CD4-positive, alpha-beta T cell treated with Interleukin-10 for 1 hour (primary cell): Measurements from ENCODE around the gene ING1.
"Not testable (repeated sequence)": the region's sequence is repeated elsewhere in the genome, so short reads cannot be mapped to it uniquely, and the experiment has no call there.

Source experiments
- DNase-seq: peaks from one replicate; pipeline ENCODE4 v3.0.0-alpha.2; 2020

ING1 gene

DNA sequence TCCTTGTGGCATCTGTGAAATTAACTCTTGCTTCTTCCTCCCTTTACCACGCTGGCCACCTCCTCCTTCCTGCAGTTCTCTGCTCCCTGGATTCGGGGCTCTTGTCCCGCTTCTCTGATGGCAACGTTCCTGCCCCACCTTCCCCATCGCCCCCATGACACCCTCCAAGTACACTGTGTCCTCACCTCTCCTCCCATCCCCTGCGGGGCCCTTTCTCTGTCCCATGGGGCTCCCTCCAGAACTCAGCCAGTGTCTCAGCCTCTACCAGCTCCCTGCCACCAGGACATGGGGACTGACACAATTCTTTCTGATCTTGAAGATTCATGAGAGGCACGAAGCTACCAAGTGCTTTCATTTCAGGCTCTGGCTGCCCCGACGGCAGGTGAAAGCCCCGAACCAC lies 16.7 kb upstream of the ING1 start:
- no peak for DNase-seq

DNA sequence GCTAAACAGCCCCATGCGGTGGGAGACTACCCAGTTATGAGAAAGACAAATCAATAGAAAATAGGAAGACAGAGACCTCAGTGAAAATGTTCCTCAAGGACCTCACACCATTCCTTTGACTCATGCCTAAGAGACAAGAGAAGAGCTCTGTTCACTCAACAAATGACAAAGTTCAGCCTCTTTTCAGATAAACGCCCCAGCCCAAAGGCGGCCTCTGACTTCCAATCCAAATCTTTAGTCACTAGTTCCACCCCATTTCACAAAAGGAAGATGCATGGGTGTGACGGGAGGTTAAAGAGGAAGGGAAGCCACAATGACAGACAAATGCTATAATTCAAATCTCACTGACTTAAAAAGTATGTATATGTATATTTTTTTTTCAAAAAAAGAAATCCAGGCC lies 15.7 kb upstream of the ING1 start:
- DNase-seq, result no peak

DNA sequence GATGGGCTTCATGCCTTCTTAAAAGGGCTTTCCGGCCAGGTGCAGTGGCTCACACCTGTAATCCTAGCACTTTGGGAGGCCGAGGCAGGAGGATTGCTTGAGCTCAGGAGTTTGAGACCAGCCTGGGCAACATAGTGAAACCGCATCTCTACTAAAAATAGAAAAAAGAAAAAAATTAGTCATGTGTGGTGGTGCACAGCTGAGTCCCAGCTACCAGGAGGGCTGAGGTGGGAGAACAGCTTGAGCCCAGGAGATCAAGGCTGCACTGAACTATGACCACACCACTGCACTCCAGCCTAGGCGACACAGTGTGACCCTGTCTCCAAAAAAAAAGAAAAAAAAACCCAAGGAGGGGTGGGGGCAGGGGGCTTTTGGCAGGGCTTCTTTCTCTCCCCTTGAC lies 14.8 kb upstream of the ING1 start:
- DNase-seq, result no peak

DNA sequence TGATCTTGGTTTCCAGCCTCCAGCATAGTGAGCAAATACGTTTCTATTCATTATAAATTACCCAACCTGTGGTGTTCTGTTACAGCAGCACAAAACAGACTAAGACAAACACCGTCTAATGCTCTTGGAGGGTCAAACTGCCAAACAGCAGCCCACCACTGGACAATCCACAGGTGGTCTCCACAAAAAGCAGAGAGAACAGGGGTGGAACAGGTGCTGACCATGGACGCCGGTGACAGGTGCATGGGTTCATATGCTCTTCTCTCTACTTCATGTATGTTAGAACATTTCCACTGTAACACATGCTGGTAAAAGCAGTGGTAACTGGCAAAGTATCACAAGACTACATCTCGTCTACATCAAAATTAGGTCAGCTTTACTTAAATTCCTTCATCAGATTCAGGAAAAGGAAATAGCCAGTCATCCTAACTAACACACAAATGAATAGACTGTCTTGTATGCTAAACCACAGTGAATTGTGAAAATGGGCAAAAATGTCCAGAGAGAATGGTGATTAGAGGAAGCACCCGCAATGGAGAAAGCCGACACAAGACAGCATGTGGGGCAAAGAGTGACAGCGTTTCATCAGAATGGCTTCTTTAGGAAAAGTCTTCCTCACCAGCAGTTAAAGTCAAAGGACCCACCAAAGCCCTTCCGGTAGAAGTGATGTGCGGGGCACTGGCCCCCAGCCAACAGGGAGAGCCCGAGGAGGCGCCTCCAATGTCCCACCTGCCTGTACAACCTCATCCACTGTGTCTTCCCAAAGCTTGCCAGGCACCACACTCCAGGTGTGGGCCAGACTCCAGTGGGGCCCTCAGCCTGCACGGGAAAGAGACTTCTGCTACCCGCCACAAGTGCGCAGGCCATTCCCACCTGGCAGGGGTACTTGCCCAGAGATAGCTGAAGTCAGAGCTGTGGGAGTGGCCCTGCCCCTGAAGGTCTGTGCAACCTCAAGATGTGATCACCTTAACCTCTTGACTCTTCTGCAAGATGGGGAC lies 14.1 kb upstream of the ING1 start:
- no peak for DNase-seq

DNA sequence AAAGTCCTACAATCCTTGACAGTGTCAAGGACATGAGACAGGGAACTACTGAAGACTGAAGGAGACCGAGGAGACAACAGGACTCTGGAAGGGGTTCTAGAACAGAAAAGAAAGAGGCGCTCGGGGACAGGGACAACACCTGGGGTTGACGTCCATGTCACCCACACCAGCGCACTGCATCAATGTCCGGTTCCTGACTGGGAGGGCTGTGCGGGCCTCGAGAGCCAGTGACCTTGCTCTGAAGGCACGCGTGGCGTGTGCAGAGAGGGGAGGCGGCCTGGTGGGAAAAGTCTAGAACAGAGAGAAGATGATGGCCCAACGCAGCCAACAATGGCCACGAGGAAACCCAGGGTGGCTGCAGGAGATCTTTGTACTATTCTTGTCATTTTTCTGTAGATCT lies 13.3 kb upstream of the ING1 start:
- DNase-seq, result no peak

DNA sequence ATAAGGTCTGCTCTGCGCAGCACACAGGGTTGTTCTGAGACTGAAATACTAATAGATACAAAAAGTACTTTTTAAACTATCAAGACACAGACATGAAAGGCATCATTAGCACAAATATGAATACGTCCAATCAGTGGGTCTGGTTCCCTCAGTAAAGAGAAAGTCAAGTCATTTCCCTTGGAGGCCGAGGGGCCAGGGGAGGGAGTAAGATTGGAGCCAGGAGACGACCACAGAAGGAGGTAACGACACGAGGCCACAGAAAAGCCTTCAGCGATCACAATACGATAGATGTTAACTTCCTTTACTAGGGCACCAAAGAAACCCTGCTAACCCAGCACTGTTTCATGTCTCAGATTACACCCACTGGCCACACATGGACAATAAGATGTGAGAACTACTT lies 12.9 kb upstream of the ING1 start:
- DNase-seq, result no peak

DNA sequence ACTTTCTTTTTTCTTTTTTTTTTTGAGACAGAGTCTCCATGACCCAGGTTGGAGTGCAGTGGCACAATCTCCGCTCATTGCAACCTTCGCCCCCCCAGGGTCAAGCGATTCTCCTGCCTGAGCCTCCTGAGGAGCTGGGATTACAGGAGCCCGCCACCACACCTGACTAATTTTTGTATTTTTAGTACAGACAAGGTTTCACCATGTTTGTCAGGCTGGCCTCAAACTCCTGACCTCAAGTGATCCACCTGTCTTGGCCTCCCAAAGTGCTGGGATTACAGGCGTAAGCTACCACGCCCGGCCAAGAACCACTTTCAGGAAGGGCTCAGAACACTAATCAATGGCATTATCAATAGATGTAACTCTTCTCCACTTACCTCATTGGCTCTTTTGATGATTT lies 12.4 kb upstream of the ING1 start:
- not testable (repeated sequence) for DNase-seq

DNA sequence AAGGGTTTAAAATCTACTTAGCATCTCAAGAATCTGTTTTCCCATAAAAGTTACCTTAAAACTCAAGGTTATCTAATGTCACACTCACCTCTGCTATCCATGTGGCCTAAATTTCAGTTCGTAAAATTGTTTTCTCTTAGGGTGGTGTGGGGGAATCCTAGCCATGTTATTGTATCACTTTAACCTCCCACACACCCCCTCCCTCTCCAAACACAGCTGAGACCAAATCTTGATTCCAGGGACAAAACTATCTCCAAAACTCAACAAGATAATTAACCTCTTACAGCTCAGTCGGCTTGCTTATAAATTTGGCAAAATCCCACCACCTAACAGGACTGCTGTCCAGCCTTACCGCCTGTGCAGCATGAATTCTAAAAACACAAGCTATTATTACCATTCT lies 11.4 kb upstream of the ING1 start:
- DNase-seq, result no peak

DNA sequence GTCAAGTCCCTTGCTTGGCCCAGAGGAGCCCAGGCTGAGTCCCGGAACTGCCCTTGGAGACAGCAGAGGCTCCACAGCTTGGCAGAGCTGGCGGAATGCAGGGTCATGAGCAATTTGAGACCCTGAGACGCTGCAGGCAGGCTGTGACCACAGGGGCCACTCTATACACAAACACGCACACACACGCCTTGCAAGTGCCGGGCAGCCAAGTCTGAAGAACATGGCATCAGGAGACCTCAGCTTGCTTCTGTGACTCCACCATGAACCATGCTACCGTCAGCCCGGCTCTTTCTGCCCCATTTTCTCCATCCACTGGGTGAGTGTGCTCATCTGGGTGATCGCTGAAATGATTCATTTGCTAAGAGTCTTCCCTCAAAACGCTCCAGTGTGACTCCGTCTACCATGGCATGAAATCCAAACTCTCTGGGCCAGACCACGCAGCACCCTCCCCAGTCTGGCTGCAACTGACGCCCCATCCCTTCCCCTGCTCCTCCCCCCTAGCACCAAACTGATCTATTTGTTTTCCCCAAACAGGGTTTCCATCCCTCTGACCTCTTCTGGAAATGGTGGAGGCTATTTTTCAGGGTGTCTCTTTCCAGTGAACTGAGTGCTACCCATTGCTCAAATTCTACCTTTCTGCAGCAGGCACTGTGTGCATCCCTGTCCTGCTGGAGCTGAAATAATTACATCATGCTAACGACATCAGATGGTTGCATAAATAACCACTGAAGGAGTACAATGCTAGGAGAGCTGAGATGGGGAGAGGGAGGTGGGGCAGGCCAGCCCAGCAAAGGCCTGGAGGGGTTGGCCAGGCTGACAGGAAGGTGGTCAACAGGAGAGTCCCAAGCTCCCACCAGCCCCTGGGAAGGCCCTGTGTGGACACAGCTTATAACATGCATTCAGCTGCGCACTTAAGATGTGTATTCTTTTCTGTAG lies 10.6 kb upstream of the ING1 start:
- no peak for DNase-seq

DNA sequence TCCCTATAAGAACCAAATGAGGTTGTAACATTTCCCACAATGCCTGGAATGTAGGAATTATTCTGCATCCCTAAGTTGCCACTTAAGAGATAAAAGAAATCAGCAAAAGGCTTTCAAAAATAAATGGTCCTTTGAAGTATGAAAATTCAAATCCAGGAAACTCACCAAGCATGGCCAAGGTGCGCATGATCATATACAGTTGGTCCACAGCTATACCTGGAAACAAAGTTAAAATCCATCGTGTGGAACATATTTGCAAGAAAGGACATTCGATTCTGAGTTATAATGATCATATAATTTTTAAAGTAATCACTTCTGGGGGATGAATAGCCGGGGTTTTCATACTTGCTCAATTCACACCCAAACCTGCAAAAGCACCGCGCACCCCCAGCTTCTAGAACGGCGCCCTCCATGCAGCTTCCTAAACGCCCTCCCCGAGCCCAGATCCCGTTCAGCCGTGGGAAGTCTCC lies 8.1 kb upstream of the ING1 start:
- no peak for DNase-seq

DNA sequence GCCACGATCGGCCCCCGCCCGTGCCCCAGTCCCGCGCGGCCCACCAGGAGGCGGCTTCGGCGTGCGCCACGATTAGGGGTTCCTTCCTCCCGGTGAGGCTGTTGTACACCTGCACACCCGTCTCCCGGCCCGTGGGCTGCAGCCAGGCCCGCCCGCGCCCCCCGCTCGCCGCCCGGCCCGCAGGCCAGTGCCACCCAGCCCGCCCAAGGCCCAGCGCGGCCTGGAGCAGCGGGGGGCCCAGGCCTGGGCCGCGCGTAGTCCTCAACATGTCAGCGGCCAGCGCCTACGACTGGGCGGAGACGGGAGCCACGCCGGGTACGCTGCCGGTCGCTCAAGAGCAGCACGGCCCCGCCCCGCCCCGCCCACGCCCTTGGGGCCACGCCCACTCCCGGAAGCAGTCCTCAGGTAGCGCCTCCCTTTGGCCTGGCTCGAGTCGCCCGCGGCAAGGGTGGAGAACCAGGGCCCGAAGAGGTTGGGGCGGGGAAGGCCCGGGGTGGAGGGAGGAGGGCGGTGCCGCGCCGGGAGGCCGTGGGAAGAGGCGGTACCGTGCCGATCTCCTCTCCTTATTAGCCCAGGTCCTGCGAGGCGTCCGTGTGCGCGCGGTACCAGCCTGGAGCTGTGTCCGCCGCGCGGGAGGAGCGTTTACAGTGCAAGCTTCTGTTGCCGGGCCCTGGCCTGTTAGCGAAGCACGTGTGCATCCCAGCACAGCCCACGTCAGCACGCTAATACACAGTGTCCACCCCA lies 7.5 kb upstream of the ING1 start, which contains the start of gene CARS2:
CARS2 (minus strand) TSS at position 291 of the 744 bp plus-strand sequence; CDS start at position 268, 23 bp downstream.
- peak; percentile 96 for DNase-seq

DNA sequence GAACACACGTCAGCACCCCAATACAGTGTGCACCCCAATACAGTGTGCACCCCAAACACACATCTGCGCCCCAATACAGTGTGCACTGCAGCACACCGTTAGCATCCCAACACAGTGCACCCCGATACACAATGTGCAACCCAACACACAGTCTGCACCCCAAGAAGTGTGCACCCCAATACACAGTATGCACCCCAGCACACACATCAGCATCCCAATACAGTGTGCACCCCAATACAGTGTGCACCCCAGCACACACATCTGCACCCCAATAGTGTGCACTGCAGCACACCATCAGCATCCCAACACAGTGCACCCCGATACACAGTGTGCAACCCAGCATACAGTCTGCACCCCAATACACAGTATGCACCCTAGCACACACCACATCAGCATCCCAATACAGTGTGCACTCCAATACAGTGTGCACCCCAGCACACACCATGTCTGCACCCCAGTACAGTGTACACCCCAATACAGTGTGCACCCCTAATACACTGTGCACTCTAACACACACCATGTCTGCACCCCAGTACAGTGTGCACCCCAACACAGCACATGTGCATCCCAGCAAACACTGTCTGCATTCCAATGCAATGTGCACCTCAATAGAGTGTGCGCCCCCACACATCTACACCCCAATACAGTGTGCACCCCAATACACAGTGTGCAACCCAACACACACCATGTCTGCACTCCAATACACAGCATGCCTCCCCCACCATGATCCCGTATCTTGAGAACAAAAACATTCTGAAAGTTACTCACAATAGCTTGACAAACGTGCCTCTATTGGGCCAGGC lies 6.7 kb upstream of the ING1 start:
- DNase-seq, result no peak

DNA sequence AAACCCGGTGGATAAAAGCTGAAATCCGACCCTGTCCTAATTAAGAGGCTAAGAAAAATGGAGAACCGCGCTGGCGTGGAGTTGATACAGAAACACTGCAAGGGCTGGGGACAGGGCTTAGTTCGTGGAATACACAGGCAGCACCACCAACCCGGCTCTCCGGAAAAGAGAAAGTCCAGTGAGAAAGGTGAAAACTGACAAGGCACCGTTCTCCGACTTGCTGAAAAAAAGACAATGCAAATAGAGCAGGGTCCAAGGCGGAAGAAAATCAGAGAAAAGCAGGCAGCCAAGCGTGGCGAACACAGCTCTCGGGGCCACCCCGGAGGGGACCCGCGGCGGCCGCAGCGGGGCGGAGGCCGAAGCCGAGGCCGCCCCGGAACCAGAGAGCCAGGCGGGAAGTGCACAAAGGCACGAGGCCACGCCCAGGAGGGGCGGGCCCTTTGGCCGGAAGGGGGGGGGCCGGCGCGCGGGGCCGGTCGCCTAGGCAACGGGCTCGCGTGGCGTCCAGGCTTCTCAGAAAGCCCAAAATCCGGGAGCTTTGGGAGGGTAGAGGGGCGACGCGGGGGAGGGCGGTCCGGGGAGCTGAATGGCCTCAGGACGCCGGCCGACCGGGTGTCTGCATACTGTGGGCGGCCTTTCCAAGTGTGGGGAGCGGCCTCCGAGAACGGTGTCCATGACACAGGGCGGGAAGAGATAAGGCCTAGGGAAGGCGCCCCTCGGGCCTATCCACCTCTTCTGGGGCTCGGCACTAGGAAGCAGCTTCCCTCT lies 1.2 kb upstream of the ING1 start:
- DNase-seq, result peak; percentile 87

DNA sequence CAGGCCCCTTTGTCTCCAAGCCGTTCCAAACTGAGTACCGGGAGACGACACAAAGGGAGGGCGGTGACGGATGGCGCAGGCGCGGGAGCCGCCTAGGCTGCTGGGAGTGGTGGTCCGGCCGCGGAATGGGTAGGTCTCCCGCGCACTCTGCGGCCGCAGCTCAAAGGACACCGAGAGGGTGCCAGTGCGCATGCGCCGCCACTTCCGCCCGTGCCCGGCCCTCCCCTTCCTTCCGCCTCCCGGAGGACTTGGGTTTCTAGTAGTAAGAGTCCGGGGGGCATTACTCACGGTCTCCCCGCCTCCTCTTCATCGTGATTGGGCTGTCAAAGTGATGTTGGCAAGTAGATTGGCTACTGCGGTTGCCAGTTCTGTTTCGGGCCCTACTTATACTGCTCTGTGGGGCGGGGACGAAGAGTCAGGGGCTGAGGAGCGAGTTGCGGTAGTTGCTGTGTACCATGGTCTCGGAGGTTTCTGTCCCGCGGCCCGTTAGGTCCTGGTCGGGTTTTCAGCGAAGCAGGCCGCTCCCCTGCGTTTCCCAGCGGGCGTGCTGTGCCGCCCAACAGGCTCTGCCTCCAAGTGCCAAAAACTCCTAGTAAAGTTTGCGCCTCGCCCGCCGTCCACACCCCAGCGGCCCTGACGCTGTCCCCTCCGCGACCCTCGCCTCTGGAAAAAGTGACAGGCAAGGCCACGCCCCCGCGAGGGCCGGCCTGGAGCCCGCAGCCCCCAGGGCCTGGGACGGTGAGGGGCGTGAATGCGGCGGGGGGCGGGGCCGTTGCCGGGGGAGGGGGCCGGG lies 455 bp upstream of the ING1 start:
- peak; percentile 100 for DNase-seq

DNA sequence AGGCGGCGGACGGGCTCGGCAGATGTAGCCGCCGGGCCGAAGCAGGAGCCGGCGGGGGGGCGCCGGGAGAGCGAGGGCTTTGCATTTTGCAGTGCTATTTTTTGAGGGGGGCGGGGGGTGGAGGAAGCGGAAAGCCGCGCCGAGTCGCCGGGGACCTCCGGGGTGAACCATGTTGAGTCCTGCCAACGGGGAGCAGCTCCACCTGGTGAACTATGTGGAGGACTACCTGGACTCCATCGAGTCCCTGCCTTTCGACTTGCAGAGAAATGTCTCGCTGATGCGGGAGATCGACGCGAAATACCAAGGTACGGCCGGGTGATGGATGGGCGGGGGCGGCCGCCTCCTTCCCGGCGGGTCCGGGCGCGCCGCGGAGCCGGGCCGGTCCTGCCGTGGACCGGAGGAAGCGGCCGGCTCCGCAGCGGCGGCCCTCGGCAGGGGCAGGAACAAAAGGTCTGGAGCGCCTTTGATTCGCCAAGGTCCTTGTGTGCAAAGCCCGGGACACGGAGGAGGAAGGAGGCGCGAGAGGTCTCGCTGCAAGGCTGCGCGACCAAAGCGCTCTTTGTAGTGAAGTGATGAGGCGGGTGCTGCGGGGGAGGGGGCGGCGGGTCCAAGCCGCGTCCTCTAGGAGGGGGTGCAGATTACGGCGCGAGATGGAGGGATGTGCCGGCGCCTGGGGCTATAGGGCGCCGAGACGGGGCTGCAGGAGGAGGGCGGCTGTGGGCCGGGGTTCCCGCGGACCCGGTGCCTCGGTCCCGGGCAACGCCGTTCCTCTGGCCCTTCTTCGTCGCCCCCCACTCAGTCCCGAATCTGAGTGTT lies 689 bp downstream of the ING1 start:
- peak; percentile 83 for DNase-seq

DNA sequence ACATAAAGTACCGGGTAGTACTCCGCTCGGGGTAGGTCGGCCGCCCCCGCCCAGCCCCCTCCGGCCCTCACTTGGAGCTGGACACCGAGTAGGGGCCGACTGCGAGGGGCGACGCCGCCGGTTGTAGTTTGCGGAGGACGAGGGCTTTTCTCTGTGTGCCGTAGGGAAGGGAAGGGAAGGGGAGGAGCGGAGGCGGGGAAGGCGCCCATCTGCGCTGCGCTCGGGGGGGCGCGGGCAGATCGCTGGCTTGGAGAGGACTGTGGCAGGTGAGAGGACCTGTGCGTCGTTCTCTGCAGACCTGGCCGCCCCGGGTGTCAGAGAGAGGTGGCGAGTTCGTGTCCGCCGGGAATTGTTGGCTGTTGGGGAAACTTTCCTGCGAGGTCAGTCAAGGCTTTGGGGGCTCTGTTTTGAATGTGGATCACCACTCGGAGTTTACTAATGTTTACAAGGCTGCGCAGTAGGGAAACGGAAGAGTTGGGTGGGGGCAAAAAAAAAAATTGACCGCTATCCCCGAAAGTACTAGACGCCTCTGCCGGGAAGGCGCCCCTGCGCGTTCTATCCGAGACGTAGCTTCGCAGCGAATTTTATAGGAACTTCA lies 1.4 kb downstream of the ING1 start:
- DNase-seq, result no peak

DNA sequence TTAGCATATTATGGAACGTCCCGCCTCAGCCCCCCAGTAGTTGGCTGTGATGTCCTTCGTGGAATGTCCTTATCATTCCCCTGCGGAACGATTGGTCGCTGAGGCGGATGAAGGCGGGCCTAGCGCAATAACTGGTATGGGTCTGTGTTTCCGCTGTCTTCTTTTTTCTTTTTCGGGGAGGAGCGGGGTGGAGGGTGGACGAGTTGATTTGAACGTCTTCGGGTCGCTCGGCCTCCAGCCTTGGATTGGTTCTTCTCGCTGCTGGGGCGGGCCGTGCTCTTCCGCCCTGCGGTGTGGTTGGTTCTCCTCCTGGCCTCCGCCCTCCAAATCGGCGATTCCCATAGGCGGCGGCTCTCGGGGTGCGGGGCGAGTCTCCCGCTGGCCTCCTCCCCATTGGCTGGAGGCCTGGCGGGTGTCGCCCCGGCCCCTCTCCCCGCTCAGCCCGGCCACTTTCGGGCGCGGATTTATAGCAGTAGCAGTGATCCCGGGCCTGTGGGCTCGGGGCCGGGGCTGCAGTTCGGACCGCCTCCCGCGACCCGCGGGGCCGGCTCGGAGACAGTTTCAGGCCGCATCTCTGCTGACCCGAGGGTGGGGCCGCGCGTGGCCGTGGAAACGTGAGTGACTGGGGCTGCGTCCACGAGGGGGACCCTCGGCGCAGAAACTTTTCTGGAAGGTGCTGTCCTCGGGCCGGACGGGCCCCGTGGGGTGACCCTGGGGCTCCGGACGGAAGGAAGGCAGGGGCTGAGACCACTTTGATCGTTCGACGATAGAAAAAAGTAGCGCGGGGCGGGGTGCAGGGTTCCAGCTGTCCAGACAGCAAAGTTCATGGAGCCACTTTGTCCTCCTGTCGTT lies 2.1 kb downstream of the ING1 start:
- peak; percentile 99 for DNase-seq

DNA sequence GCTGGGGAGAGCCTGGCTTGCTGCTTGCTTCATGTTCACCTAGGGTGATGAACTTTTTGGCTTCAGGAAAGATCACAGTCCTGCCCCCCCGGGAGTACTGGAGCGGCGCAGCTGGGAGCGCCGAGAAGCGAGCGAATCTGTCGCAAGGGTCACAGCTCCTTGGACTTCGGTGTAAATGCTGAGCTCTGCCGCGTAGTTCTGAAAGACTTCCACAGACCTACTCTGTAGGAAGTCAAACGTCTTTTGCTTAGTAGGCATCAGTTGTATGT lies 2.7 kb downstream of the ING1 start:
- DNase-seq, result no peak
